GM23338 (cell line): ENCODE results near the gene FANCG. TPM values are rescaled to one million over a fixed set of nuclear protein-coding genes. Genes with fewer than 3 reads are reported as not detected.

Source experiments
- ATAC-seq: fragments of 200-7000 bp; cut with Tn5 transposase; 3 replicates; pipeline ENCODE4 v1.9.1; 2020
- DNase-seq: peaks from one replicate; pipeline ENCODE4 v3.0.0-alpha.2; 2015; ENCODE audit warnings: low spot score
- H2AFZ ChIP-seq: fragments of 200-600 bp; sonication (generic); 2 replicates; pipeline ENCODE4 v1.8.0; 2016; ENCODE audit warnings: antibody characterized with exemption, mild to moderate bottlenecking, moderate library complexity
- H3F3A ChIP-seq: fragments of 200-600 bp; sonication (generic); replicated peaks from 2 replicates; pipeline ENCODE4 v1.8.0; 2017; ENCODE audit warnings: antibody characterized with exemption, mixed run types, low read depth
- H3K27ac ChIP-seq: fragments of 200-600 bp; sonication (generic); 2 replicates; pipeline ENCODE4 v1.6.1; 2016; ENCODE audit warnings: low read depth
- H3K27me3 ChIP-seq: fragments of 200-600 bp; sonication (generic); 2 replicates; pipeline ENCODE4 v1.8.0; 2016; ENCODE audit warnings: mild to moderate bottlenecking, mixed run types, moderate library complexity; ENCODE audit not compliant: insufficient read depth
- H3K36me3 ChIP-seq: fragments of 200-600 bp; sonication (generic); 2 replicates; pipeline ENCODE4 v1.8.0; 2016; ENCODE audit warnings: mild to moderate bottlenecking; ENCODE audit not compliant: insufficient read depth
- H3K4me1 ChIP-seq: fragments of 200-600 bp; sonication (generic); 2 replicates; pipeline ENCODE4 v1.8.0; 2016; ENCODE audit warnings: mild to moderate bottlenecking, moderate library complexity; ENCODE audit not compliant: insufficient read depth
- H3K4me2 ChIP-seq: fragments of 200-600 bp; sonication (generic); 2 replicates; pipeline ENCODE4 v1.7.1; 2017; ENCODE audit warnings: mixed run types
- H3K4me3 ChIP-seq: fragments of 200-600 bp; sonication (generic); 2 replicates; pipeline ENCODE4 v1.6.1; 2016; ENCODE audit warnings: mixed run types
- H3K79me2 ChIP-seq: fragments of 200-600 bp; sonication (generic); replicated peaks from 2 replicates; pipeline ENCODE4 v1.8.0; 2017; ENCODE audit warnings: mild to moderate bottlenecking; ENCODE audit not compliant: insufficient read depth
- H3K9me2 ChIP-seq: fragments of 200-600 bp; sonication (generic); 2 replicates; pipeline ENCODE4 v1.8.0; 2017; ENCODE audit not compliant: insufficient read depth
- H4K20me1 ChIP-seq: fragments of 200-600 bp; sonication (generic); replicated peaks from 2 replicates; pipeline ENCODE4 v1.8.0; 2017; ENCODE audit warnings: mild to moderate bottlenecking; ENCODE audit not compliant: insufficient read depth
- H3K27ac Mint-ChIP-seq: 2 replicates; pipeline ENCODE4 v1.8.0; 2020; ENCODE audit warnings: inconsistent platforms, mild to moderate bottlenecking, moderate library complexity, mixed read lengths
- H3K27me3 Mint-ChIP-seq: 3 replicates; pipeline ENCODE4 v1.8.0; 2022; ENCODE audit warnings: low read depth, mild to moderate bottlenecking, moderate library complexity, mixed read lengths, inconsistent platforms; ENCODE audit not compliant: insufficient read depth, poor library complexity
- H3K36me3 Mint-ChIP-seq: 3 replicates; pipeline ENCODE4 v1.8.0; 2021; ENCODE audit warnings: low read depth, mild to moderate bottlenecking, inconsistent platforms, moderate library complexity, mixed read lengths
- H3K4me1 Mint-ChIP-seq: 3 replicates; pipeline ENCODE4 v1.8.0; 2020; ENCODE audit warnings: mild to moderate bottlenecking, inconsistent platforms, mixed read lengths
- H3K4me3 Mint-ChIP-seq: 3 replicates; pipeline ENCODE4 v1.8.0; 2021; ENCODE audit warnings: moderate library complexity, mild to moderate bottlenecking, inconsistent platforms, mixed read lengths
- H3K9me3 Mint-ChIP-seq: 3 replicates; pipeline ENCODE4 v1.8.0; 2020; ENCODE audit warnings: moderate library complexity, mild to moderate bottlenecking, inconsistent platforms, mixed read lengths
- CREB1 ChIP-seq: fragments of 250-450 bp; sonication (Bioruptor Pico); IDR thresholded peaks from 2 replicates; pipeline ENCODE4 v1.5.0; 2020; ENCODE audit warnings: low read depth, mild to moderate bottlenecking, moderate library complexity
- EZH2 ChIP-seq: fragments of 200-600 bp; sonication (generic); IDR thresholded peaks from one replicate; pipeline ENCODE4 v1.8.0; 2017; ENCODE audit warnings: antibody characterized with exemption, mild to moderate bottlenecking, low read depth; ENCODE audit not compliant: unreplicated experiment
- POLR2AphosphoS5 ChIP-seq: IDR thresholded peaks from 2 replicates; pipeline ENCODE4 v1.6.1; 2016; ENCODE audit warnings: antibody characterized with exemption, low read depth
- STAT1 ChIP-seq: IDR thresholded peaks from one replicate; pipeline ENCODE4 v1.6.1; 2016; ENCODE audit warnings: antibody characterized with exemption; ENCODE audit not compliant: unreplicated experiment
- ZNF331 ChIP-seq: fragments of 250-450 bp; sonication (Bioruptor Pico); IDR thresholded peaks from 2 replicates; pipeline ENCODE4 v1.5.0; 2020; ENCODE audit warnings: low read depth, mild to moderate bottlenecking, moderate library complexity
- ZNF462 ChIP-seq: fragments of 250-450 bp; sonication (Bioruptor Pico); IDR thresholded peaks from 2 replicates; pipeline ENCODE4 v1.5.0; 2020; ENCODE audit warnings: mild to moderate bottlenecking, moderate library complexity
- polyA plus RNA-seq: library from polyadenylated mRNA; unstranded; fragments of >200 nt; fragmentation: Nextera tagmentation; extraction: Ambion mirVana; gene quantifications from 2 replicates; pipeline ENCODE4 v1.2.1, GENCODE V29; 2016
- total RNA-seq: library from RNA; depleted of rRNA; stranded (reverse); fragments of >200 nt; shearing (Covaris generic); gene quantifications from 2 replicates; pipeline ENCODE4 v1.2.3, GENCODE V29; 2014
- TF ChIP-seq, protein P1 (sequence below), 2 experiments: fragments of 200-600 bp in 1 of 2; sonication (generic) in 1 of 2; conservative IDR thresholded peaks; 2 replicates each; pipeline versions ENCODE4 v1.5.1 to v1.6.1; 2016 to 2017; ENCODE audit warnings: antibody characterized with exemption in 2 of 2, low read depth in 2 of 2, mild to moderate bottlenecking in 2 of 2, moderate library complexity in 1 of 2

Gene FANCG
- total and polyA plus RNA-seq, 2 experiments from 2014 or later: 53.8 to 56.2 TPM

DNA sequence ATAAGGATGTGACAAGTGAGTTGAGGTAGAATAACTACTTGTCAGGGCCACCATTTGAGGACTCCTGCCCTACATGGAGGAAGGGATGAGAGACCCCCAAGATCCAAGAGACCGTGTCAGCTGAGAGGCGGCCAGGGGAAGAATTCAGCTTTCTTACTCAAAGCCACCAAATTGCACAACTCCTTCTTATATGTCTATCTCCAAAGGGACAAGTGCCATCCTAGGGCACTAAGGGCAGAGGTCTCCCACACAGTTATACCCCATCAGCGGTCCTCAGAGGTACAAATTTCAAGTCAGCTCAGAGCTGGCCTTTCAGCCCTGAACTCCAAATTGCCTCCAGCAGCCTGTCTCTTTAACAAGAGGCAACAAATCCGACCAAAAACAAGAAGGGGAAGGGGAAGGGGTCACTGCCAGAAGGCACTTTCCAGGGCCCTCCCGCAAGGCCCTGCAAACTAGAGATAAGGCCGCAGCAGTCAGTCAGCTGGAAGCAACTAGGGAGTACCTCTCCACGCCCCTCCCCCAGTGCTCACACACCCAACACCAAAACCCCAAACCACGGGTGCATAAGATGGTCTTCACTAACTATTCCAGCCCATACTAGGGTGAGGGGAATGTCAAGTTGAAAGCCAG is 29.3 kb upstream of the FANCG start:
- no peaks in the 10 kb centered on the region for H4K20me1 ChIP-seq
- TF ChIP-seq CREB1 (CRISPR knock-in tag) (no peak), POLR2AphosphoS5 (no peak), STAT1 (no peak), ZNF331 (CRISPR knock-in tag) (no peak), EZH2 (no peak), ZNF462 (CRISPR knock-in tag) (no peak)
- TF ChIP-seq, protein P1, sequence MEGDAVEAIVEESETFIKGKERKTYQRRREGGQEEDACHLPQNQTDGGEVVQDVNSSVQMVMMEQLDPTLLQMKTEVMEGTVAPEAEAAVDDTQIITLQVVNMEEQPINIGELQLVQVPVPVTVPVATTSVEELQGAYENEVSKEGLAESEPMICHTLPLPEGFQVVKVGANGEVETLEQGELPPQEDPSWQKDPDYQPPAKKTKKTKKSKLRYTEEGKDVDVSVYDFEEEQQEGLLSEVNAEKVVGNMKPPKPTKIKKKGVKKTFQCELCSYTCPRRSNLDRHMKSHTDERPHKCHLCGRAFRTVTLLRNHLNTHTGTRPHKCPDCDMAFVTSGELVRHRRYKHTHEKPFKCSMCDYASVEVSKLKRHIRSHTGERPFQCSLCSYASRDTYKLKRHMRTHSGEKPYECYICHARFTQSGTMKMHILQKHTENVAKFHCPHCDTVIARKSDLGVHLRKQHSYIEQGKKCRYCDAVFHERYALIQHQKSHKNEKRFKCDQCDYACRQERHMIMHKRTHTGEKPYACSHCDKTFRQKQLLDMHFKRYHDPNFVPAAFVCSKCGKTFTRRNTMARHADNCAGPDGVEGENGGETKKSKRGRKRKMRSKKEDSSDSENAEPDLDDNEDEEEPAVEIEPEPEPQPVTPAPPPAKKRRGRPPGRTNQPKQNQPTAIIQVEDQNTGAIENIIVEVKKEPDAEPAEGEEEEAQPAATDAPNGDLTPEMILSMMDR (conservative IDR thresholded peaks at IDR 0.05; ENCODE audit: low read depth in 2 of 2): no peak
- peaks cover 10% of the 10 kb centered on the region for H3K4me1 ChIP-seq
- ATAC-seq (no peak), DNase-seq (no peak)
- H3K9me2 ChIP-seq: no peaks in the 10 kb centered on the region
- H2AFZ ChIP-seq: no peak overlapping the region
- Mint-ChIP-seq H3K4me3 (no peak overlapping the region), H3K9me3 (no peaks in the 10 kb centered on the region), H3K27me3 (peaks cover 11% of the 10 kb centered on the region), H3K4me1 (peaks cover 24% of the 10 kb centered on the region), H3K36me3 (peaks cover 6% of the 10 kb centered on the region; the same call in 2 of the 3 replicates), H3K27ac (no peak overlapping the region)
- peaks cover 9% of the 10 kb centered on the region; the same call in 1 of the 2 replicates for H3F3A ChIP-seq
- peaks cover 16% of the 10 kb centered on the region; the same call in 1 of the 2 replicates for H3K79me2 ChIP-seq
- H3K4me3 ChIP-seq: no peak overlapping the region
- H3K4me2 ChIP-seq: no peak overlapping the region
- H3K27ac ChIP-seq: no peak overlapping the region
- H3K36me3 ChIP-seq: no peaks in the 10 kb centered on the region
- no peaks in the 10 kb centered on the region for H3K27me3 ChIP-seq
